ENCODE data around the gene TICRR. TPM values are rescaled to one million over a fixed set of nuclear protein-coding genes. Genes with fewer than 3 reads are reported as not detected.

The TICRR gene
- total RNA-seq, 6 donors from 2014 or later: 0.20 to 1.0 (median 0.58) TPM

DNA sequence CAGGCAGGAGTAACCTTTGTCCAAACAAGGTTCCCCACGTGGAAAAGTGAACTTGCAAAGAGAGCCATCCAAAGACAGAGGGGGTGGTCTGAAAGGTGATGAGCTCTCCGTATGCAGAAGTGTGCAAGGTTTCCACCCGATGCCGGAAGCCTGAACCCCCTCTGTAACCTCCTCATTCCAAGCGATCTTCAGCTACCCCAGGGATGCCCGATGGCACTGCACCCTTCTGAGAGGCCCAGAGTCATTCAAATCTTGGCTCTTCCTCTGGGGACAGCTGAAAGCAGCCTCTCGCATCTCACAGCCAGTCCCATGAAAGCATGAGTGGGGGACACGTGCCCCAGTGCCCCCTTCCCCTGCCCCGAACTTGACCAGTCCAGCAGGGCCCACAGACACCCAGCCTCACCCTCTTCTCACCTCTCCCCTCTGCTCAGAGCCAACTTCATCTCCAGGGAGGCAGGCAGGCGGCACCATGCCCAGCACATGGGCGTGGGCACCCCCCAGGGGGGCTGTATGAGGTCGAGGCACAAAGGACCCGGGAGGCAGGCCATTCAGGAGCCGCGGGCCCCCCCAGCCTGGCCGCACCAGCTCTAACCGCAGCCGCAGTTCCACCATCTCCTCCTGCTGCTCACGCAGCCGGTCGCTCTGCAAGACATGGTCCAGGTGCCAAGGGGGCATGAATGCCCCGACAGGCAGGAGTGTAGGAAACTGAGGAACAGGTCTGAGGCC lies 71.3 kb downstream of the TICRR start:
- no peak overlapping the region for H3K4me3 ChIP-seq
- ATAC-seq (ENCODE audit: low FRiP score in 2 of 2) (peak in 1 of 2 donors; percentile 16), DNase-seq (peak in 1 of 2 donors; percentile 69)
- H3K36me3 ChIP-seq: no peaks in the 10 kb centered on the region
- TF ChIP-seq EP300 (IDR thresholded peaks at IDR 0.05): no peak
- TF ChIP-seq, protein P1, sequence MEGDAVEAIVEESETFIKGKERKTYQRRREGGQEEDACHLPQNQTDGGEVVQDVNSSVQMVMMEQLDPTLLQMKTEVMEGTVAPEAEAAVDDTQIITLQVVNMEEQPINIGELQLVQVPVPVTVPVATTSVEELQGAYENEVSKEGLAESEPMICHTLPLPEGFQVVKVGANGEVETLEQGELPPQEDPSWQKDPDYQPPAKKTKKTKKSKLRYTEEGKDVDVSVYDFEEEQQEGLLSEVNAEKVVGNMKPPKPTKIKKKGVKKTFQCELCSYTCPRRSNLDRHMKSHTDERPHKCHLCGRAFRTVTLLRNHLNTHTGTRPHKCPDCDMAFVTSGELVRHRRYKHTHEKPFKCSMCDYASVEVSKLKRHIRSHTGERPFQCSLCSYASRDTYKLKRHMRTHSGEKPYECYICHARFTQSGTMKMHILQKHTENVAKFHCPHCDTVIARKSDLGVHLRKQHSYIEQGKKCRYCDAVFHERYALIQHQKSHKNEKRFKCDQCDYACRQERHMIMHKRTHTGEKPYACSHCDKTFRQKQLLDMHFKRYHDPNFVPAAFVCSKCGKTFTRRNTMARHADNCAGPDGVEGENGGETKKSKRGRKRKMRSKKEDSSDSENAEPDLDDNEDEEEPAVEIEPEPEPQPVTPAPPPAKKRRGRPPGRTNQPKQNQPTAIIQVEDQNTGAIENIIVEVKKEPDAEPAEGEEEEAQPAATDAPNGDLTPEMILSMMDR (IDR thresholded peaks at IDR 0.05): no peak
- TF ChIP-seq POLR2A (IDR thresholded peaks at IDR 0.05): no peak
- TF ChIP-seq POLR2AphosphoS5 (IDR thresholded peaks at IDR 0.05): no peak
- no peaks in the 10 kb centered on the region for H3K27me3 ChIP-seq
- 86 to 87% methylated on average over 5 to 22 of the region's 22 CpGs for WGBS, 2 donors
- peaks cover 0 to 6% (median 1%) of the 10 kb centered on the region in 4 donors for H3K4me1 ChIP-seq
- no peak overlapping the region for H3K27ac ChIP-seq
- H3K9me3 ChIP-seq: no peaks in the 10 kb centered on the region

DNA sequence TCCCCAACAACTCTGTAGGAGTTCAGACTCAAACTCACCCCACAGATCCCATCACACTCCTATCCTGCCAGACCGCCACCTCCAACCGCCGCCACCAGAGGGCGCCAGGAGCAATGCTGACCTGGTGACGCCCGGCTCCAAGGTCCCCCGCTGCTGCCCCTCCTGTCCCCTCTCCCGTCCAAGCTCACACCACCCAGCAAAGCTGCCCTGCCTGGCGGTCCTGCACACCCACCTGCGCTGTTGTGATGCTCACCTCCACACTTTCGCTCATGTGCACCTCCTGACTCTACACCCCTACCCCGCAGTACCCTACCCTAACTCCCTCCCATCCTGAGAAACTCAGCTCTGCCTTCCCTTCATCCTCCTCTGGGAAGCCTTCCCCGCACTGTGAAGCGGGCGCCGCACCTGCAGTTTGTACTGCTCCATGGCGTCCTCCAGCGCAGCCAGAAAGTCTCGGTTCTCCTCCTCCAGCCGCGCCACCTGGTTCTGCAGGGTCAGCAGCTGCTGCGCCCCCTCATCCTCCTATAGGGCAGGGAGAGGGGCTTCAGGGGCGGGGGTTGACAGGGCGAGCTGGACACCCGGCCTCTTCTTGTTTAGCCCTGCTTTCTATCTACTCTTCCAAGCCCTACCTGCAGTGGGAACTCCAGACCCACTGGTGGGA lies 72.1 kb downstream of the TICRR start:
- H3K27ac ChIP-seq: no peak overlapping the region
- WGBS, 2 donors: 49 to 58% methylated on average over 21 to 25 of the region's 25 CpGs
- H3K4me3 ChIP-seq: no peak overlapping the region
- H3K4me1 ChIP-seq: peaks cover 0 to 6% (median 1%) of the 10 kb centered on the region in 4 donors
- DNase-seq (peak; percentile 68 to 96), ATAC-seq (ENCODE audit: low FRiP score in 2 of 2) (peak; percentile 76 to 82)
- H3K36me3 ChIP-seq: no peaks in the 10 kb centered on the region
- H3K9me3 ChIP-seq: no peaks in the 10 kb centered on the region
- TF ChIP-seq, protein P1 (IDR thresholded peaks at IDR 0.05): peak; percentile 71 to 87 (median 73)
- TF ChIP-seq POLR2A (IDR thresholded peaks at IDR 0.05): no peak
- H3K27me3 ChIP-seq: no peaks in the 10 kb centered on the region

DNA sequence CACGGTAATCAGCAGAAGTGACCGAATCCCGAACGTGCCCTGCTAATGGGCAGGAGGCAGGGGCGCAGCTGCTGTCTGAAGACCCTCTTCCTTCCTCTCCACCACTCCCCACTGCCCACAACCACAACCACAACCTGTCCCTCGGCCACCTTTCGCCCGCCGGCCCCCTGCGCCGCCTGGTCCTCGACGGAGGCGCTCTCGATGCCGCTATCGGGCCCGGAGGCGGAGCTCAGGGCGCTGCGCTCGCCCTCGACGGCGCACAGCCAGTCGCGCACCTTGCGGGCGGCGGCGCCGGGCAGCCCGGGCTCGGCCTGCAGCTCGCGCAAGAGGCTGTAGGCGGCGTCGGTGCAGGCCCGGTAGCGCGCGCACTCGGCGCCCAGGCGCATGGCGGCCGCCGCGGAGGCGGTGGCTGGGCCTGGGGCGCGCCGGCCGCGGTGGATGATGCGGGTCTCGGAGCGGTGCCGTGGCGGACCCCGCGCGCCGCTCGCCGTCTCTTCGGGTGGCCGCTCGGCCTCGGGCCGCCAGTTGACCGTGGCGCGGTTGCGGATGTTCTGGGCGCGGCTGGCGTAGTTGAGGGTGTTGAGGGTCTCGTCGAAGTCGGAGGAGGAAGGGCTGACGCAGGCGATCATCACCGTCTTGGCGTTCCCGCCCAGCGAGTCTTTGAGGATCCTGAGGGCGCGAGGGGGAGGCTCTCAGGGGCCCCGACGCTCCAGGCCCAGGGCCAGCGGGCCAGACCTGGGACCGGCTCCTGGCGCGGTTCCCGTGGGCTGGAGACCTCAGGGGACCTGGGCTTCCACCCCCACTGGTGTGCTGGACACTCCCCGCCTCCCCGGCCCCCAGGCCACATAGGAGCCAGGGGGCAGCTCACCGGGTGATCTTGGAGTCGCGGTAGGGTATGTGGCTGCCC lies 73.1 kb downstream of the TICRR start:
- DNase-seq (peak in 1 of 2 donors; percentile 76), ATAC-seq (ENCODE audit: low FRiP score in 2 of 2) (no peak)
- no peak overlapping the region for H3K27ac ChIP-seq
- H3K27me3 ChIP-seq: no peaks in the 10 kb centered on the region
- 88 to 90% methylated on average over 80 to 96 of the region's 102 CpGs for WGBS, 2 donors
- peaks cover 0 to 6% (median 1%) of the 10 kb centered on the region in 4 donors for H3K4me1 ChIP-seq
- no peaks in the 10 kb centered on the region for H3K9me3 ChIP-seq
- no peak overlapping the region for H3K4me3 ChIP-seq
- no peaks in the 10 kb centered on the region for H3K36me3 ChIP-seq
- TF ChIP-seq POLR2A (IDR thresholded peaks at IDR 0.05): no peak
- no peak for TF ChIP-seq POLR2AphosphoS5 (IDR thresholded peaks at IDR 0.05)
- TF ChIP-seq, protein P1 (IDR thresholded peaks at IDR 0.05): no peak
- TF ChIP-seq EP300 (IDR thresholded peaks at IDR 0.05): no peak

DNA sequence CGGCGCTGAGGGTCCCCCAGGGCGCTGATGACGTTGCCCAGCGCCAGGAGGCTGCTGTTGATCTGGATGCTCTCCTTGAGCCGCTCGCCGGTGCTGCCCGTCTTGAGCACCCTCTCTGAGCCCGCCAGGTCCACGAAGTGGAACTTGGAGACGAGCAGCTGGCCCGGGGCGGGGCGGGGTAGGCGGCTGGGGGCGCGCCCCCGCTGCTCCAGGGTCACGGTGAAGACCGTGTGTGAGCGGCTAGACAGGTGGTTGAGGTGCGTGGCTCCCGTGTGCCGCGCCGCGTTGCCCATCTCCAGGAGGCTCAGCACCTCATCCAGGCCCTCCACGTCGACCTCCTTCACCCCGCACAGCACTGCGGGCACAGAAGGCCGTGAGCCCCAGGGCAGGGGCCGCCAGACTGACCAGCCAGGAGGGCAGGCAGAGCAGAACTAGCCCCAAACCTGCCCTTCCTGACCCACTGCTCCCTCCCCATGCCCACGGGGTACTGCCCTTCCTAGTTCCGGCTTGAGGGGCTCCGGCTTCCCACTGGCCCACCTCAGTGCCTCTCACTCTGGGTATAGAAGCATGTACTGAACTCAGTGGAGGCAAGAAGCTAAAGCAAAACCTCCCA lies 73.8 kb downstream of the TICRR start:
- DNase-seq: peak in 1 of 2 donors; percentile 79
- Histone ChIP-seq H3K4me3 (no peak overlapping the region), H3K27me3 (no peaks in the 10 kb centered on the region), H3K4me1 (peaks cover 0 to 6% (median 1%) of the 10 kb centered on the region in 4 donors), H3K27ac (no peak overlapping the region), H3K36me3 (no peaks in the 10 kb centered on the region), H3K9me3 (no peaks in the 10 kb centered on the region)
- WGBS, 2 donors: 95 to 97% methylated on average over 13 to 25 of the region's 37 CpGs
- TF ChIP-seq POLR2AphosphoS5 (IDR thresholded peaks at IDR 0.05) (no peak), EP300 (IDR thresholded peaks at IDR 0.05) (no peak), POLR2A (IDR thresholded peaks at IDR 0.05) (no peak)
- TF ChIP-seq, protein P1 (IDR thresholded peaks at IDR 0.05): no peak
- ATAC-seq (ENCODE audit: low FRiP score in 2 of 2): no peak

Data from upper lobe of left lung (tissue), 6 donors.